OCI-LY7 (cell line): ENCODE measurements around the gene CDC42BPB.

Experiments
- CTCF ChIP-seq: fragments of 200-600 bp; sonication (generic); conservative IDR thresholded peaks from 2 replicates; pipeline ENCODE4 v1.5.1; 2014; ENCODE audit warnings: mild to moderate bottlenecking, antibody characterized with exemption, low read length, moderate library complexity, mixed read lengths
- EZH2phosphoT487 ChIP-seq: fragments of 200-600 bp; sonication (generic); IDR thresholded peaks from 2 replicates; pipeline ENCODE4 v1.6.1; 2018; ENCODE audit warnings: low read depth, borderline replicate concordance, mild to moderate bottlenecking, mixed run types, antibody characterized with exemption, low read length, moderate library complexity, mixed read lengths

- TF ChIP-seq CTCF = no peak
- TF ChIP-seq EZH2phosphoT487 = no peak
These were observed 136.4 kb downstream of the CDC42BPB start for GRCh38 chr14:102920998-102921304.
